ENCODE measurements around the gene NUDCD3. TPM values are rescaled to one million over a fixed set of nuclear protein-coding genes. Genes with fewer than 3 reads are reported as not detected.

Gene NUDCD3
- total and polyA plus RNA-seq, 8 donors, result 22.4 to 62.1 (median 35.4) TPM

DNA sequence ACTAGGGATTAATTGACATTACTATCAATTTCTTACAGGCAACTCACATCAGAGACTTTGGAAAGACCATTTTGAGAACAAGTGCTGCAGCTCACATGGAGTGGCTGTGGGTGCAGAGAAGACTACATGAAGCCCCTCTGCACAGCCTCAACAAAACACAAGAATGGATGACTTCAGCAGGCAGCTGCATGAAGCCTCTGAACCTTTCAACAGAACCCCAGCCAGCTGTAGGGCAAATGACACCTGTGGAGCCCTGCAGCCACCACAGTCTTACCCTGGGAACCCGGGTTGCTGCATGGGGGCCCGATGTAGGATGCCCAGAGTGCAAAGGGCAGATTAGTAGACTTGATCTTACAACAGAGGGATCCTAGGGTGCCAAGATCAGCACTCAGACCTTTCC lies 103.1 kb downstream of the NUDCD3 start:
- 71 to 86% methylated on average over 2 of the region's 2 CpGs for WGBS, 2 donors
- DNase-seq (peak in 1 of 6 donors; percentile 1), ATAC-seq (no peak), FAIRE-seq (no peak)
- TF ChIP-seq, protein P1, sequence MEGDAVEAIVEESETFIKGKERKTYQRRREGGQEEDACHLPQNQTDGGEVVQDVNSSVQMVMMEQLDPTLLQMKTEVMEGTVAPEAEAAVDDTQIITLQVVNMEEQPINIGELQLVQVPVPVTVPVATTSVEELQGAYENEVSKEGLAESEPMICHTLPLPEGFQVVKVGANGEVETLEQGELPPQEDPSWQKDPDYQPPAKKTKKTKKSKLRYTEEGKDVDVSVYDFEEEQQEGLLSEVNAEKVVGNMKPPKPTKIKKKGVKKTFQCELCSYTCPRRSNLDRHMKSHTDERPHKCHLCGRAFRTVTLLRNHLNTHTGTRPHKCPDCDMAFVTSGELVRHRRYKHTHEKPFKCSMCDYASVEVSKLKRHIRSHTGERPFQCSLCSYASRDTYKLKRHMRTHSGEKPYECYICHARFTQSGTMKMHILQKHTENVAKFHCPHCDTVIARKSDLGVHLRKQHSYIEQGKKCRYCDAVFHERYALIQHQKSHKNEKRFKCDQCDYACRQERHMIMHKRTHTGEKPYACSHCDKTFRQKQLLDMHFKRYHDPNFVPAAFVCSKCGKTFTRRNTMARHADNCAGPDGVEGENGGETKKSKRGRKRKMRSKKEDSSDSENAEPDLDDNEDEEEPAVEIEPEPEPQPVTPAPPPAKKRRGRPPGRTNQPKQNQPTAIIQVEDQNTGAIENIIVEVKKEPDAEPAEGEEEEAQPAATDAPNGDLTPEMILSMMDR (IDR thresholded peaks at IDR 0.05), result no peak
- H3K27ac ChIP-seq, result no peak overlapping the region
- H3K36me3 ChIP-seq, result peaks cover 0 to 18% (median 15%) of the 10 kb centered on the region in 3 donors
- intact Hi-C loops (cut with DNase I), result no loop called here
- no peaks in the 10 kb centered on the region for H3K4me1 ChIP-seq
- no peaks in the 10 kb centered on the region for H3K27me3 ChIP-seq
- no peaks in the 10 kb centered on the region for H3K9me3 ChIP-seq
- H3K4me3 ChIP-seq, result no peak overlapping the region

DNA sequence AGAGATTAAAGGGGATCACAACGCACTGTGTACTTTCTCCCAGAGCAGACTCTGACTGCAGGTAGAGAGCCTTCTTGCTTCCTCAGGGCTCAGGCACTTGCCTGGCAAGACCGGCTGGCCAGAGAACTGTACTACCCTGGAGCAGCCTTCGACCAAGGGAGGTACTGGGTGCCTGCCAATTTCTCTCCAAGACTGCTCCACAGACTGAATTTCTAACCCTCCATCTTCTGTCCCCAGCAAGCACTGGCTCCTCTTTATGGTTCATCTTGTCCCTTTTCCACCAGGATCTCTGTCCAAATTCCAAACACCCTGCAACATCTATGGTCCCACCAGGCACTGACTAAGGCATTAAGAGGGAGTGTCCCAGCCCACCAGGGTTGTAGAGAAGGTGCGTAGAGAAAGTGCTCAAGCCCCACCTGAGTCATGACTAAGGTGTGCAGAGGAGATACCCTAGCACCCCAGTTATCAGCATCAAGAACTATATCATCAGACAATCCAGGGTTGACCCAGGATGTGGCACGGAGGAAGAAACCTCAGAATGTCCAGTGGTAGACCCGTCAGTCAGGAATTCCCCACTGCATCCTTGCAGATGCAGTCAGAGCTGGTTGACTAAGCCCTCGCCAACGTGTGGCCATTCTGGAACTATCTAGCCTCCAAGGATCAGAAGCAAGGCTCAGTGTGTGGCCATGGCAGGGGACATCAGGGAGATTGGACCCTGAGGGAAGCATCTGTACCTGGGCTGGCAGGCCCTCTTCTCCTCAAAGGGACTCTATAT lies 104.1 kb downstream of the NUDCD3 start:
- H3K27ac ChIP-seq, result no peak overlapping the region
- peaks cover 0 to 16% (median 11%) of the 10 kb centered on the region in 3 donors for H3K36me3 ChIP-seq
- ATAC-seq (no peak), DNase-seq (peak in 1 of 6 donors; percentile 5), FAIRE-seq (no peak)
- TF ChIP-seq, protein P1 (IDR thresholded peaks at IDR 0.05), result no peak
- H3K27me3 ChIP-seq, result no peaks in the 10 kb centered on the region
- H3K4me3 ChIP-seq, result no peak overlapping the region
- intact Hi-C loops (cut with DNase I), result no loop called here
- no peaks in the 10 kb centered on the region for H3K4me1 ChIP-seq
- H3K9me3 ChIP-seq, result no peaks in the 10 kb centered on the region
- WGBS, 2 donors, result 80 to 87% methylated on average over 8 of the region's 8 CpGs

DNA sequence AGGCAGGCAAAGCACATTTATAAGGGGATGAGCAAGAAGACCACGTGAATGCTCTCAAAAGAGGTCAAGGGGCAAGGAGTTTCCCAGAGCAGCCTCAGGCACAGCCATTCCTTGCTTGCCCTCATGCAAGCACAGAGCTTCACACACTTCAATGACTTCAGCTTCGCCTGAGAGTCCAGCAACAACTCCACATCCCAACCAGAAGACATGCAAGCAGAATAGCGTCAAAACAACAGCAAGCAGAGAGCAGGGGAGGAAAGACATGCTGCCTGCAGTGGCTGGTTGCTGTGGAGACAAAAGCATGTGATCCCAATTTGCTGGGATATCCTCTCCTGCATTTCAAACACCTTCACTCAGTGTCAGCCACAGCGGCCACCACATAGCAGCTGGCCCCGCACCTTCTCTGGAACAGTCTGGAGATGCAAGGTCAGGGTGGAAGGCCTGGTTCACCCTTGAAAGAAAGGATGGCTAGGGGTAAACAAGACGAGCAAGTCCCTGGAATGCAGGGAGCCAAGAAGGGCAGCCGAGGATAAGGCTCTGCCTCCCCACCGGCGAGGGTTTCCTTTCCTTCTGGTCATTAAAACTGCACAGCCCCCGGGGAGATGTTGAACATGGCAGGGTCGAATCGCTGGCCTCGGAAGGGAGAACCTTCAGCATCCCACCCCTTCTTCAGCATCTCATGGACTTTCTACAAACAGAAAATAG lies 104.9 kb downstream of the NUDCD3 start:
- Histone ChIP-seq H3K27ac (no peak overlapping the region), H3K4me3 (no peak overlapping the region), H3K9me3 (no peaks in the 10 kb centered on the region), H3K36me3 (peaks cover 0 to 15% (median 11%) of the 10 kb centered on the region in 3 donors), H3K27me3 (no peaks in the 10 kb centered on the region), H3K4me1 (no peaks in the 10 kb centered on the region)
- DNase-seq, result no peak
- no peak for FAIRE-seq
- TF ChIP-seq, protein P1 (IDR thresholded peaks at IDR 0.05), result no peak
- ATAC-seq, result no peak
- 81 to 82% methylated on average over 13 of the region's 13 CpGs for WGBS, 2 donors
- intact Hi-C loops (cut with DNase I), result no loop called here

DNA sequence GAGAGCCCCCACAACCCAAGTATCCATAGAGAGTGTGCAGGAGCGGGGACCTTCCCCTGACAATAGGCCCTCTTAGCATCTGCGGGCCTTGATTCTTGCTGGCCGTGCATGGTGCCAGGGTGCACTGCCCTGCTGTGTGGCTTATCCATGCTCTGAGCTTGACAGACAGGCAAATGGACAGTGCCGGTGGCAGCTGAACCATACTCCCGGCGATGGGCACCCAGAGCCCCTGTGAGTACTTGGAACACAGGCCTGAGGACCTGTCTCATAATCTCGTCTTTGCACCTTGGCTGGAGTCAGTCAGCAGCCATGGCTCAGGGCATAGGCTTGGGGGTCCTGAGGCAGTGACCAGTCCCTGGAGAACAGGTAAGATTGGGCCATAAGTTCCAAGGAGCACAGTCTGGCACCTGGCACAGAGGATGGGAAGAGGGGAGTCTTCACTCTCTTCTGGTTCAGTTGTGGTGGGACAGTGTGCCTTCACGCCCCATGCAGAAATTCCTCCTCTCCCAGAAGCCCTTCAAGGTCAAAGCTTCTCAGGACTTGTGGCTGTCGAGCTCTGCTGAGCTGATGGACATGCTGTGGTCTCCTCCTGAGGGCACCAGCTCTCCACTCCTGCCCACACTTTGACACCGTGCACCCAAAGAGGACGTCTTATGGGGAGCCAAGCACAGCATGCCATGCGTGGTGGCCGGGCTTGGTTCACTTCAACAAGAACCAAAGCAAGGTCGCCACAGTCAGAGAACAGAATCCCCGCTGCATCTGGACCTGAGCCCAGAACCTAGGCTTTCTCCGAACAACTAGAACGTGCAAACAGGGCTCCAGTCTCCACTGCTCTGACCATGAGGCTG lies 105.6 kb downstream of the NUDCD3 start:
- Histone ChIP-seq H3K4me3 (no peak overlapping the region), H3K36me3 (peaks cover 0 to 15% (median 11%) of the 10 kb centered on the region in 3 donors), H3K27ac (no peak overlapping the region), H3K9me3 (no peaks in the 10 kb centered on the region), H3K27me3 (no peaks in the 10 kb centered on the region), H3K4me1 (no peaks in the 10 kb centered on the region)
- 90 to 92% methylated on average over 17 of the region's 17 CpGs for WGBS, 2 donors
- DNase-seq (peak in 1 of 6 donors; percentile 6), FAIRE-seq (no peak), ATAC-seq (no peak)
- intact Hi-C loops (cut with DNase I), result no loop called here
- TF ChIP-seq, protein P1 (IDR thresholded peaks at IDR 0.05), result no peak

Measured in pancreas (tissue), 10 donors.